ENCODE results near the gene LMX1A. TPM values are rescaled to one million over a fixed set of nuclear protein-coding genes. Genes with fewer than 3 reads are reported as not detected.

LMX1A gene
- total and polyA plus RNA-seq, 2 of the 13 experiments (the other 11 are each of a cell fraction or from before 2014, with no cell fraction given), result 0.07 TPM; not detected in 1

DNA sequence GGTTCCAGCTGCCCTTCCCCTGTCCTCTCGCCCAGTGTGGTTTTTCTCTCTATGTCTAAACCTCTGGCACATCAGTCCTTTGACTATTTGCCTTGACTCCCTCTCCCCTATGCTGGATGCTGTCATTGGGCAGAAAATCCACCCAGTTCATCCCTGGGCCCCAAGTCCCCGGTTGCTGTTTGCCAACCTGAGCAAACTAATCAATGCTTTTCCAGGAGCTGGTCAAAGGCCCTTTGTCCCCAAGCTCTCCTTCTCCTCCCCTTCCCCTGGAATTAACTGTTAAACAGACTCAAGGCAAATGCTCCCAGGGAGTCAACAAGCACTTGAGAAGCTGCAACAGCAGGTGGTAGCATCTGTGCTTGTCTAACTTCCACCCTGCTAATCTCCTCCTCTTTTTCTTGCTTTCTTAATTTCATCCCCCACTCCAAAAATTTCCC, 102.7 kb downstream of the LMX1A start (continued):
- TF ChIP-seq, protein P1, sequence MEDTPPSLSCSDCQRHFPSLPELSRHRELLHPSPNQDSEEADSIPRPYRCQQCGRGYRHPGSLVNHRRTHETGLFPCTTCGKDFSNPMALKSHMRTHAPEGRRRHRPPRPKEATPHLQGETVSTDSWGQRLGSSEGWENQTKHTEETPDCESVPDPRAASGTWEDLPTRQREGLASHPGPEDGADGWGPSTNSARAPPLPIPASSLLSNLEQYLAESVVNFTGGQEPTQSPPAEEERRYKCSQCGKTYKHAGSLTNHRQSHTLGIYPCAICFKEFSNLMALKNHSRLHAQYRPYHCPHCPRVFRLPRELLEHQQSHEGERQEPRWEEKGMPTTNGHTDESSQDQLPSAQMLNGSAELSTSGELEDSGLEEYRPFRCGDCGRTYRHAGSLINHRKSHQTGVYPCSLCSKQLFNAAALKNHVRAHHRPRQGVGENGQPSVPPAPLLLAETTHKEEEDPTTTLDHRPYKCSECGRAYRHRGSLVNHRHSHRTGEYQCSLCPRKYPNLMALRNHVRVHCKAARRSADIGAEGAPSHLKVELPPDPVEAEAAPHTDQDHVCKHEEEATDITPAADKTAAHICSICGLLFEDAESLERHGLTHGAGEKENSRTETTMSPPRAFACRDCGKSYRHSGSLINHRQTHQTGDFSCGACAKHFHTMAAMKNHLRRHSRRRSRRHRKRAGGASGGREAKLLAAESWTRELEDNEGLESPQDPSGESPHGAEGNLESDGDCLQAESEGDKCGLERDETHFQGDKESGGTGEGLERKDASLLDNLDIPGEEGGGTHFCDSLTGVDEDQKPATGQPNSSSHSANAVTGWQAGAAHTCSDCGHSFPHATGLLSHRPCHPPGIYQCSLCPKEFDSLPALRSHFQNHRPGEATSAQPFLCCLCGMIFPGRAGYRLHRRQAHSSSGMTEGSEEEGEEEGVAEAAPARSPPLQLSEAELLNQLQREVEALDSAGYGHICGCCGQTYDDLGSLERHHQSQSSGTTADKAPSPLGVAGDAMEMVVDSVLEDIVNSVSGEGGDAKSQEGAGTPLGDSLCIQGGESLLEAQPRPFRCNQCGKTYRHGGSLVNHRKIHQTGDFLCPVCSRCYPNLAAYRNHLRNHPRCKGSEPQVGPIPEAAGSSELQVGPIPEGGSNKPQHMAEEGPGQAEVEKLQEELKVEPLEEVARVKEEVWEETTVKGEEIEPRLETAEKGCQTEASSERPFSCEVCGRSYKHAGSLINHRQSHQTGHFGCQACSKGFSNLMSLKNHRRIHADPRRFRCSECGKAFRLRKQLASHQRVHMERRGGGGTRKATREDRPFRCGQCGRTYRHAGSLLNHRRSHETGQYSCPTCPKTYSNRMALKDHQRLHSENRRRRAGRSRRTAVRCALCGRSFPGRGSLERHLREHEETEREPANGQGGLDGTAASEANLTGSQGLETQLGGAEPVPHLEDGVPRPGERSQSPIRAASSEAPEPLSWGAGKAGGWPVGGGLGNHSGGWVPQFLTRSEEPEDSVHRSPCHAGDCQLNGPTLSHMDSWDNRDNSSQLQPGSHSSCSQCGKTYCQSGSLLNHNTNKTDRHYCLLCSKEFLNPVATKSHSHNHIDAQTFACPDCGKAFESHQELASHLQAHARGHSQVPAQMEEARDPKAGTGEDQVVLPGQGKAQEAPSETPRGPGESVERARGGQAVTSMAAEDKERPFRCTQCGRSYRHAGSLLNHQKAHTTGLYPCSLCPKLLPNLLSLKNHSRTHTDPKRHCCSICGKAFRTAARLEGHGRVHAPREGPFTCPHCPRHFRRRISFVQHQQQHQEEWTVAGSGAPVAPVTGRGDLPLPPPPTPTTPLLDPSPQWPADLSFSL (CRISPR knock-in tag; IDR thresholded peaks at IDR 0.05), result no peak
- TF ChIP-seq KDM3A (CRISPR knock-in tag; IDR thresholded peaks at IDR 0.05; ENCODE audit: low read depth) (no peak), ARNT2 (CRISPR knock-in tag; IDR thresholded peaks at IDR 0.05; ENCODE audit: low read depth) (no peak), HNRNPL (IDR thresholded peaks at IDR 0.05; ENCODE audit: low read depth, low read length) (no peak), CHCHD3 (CRISPR knock-in tag; IDR thresholded peaks at IDR 0.05) (no peak), ZNF724P (CRISPR knock-in tag; IDR thresholded peaks at IDR 0.05; ENCODE audit: borderline replicate concordance) (no peak), ELF1 (CRISPR knock-in tag; IDR thresholded peaks at IDR 0.05) (no peak; the same call in 1 of the 2 replicates), ARHGAP35 (CRISPR knock-in tag; IDR thresholded peaks at IDR 0.05; ENCODE audit: borderline replicate concordance) (no peak), ZNF121 (CRISPR knock-in tag; IDR thresholded peaks at IDR 0.05) (no peak), FOXC1 (CRISPR knock-in tag; IDR thresholded peaks at IDR 0.05; ENCODE audit: borderline replicate concordance) (no peak), ZBTB7B (CRISPR knock-in tag; IDR thresholded peaks at IDR 0.05) (no peak), ZMAT3 (CRISPR knock-in tag; conservative IDR thresholded peaks at IDR 0.05) (no peak), JUNB (CRISPR knock-in tag; IDR thresholded peaks at IDR 0.05; ENCODE audit: borderline replicate concordance) (no peak), BCL6 (CRISPR knock-in tag; IDR thresholded peaks at IDR 0.05) (peak; percentile 57; the same call in 1 of the 2 replicates), MTA1 (CRISPR knock-in tag; IDR thresholded peaks at IDR 0.05; ENCODE audit: borderline replicate concordance) (peak; percentile 76), ZNF782 (CRISPR knock-in tag; IDR thresholded peaks at IDR 0.05; ENCODE audit: borderline replicate concordance) (no peak), BHLHE40 (IDR thresholded peaks at IDR 0.05; ENCODE audit: low read length) (no peak), CEBPB (IDR thresholded peaks at IDR 0.05; ENCODE audit: borderline replicate concordance, low read depth, low read length) (peak; percentile 16; the same call in 1 of the 2 replicates), NFYB (CRISPR knock-in tag; IDR thresholded peaks at IDR 0.05) (peak; percentile 60), ZBTB1 (CRISPR knock-in tag; IDR thresholded peaks at IDR 0.05; ENCODE audit: borderline replicate concordance) (no peak), ZFP62 (CRISPR knock-in tag; IDR thresholded peaks at IDR 0.05) (no peak)
- TF ChIP-seq, protein P2, sequence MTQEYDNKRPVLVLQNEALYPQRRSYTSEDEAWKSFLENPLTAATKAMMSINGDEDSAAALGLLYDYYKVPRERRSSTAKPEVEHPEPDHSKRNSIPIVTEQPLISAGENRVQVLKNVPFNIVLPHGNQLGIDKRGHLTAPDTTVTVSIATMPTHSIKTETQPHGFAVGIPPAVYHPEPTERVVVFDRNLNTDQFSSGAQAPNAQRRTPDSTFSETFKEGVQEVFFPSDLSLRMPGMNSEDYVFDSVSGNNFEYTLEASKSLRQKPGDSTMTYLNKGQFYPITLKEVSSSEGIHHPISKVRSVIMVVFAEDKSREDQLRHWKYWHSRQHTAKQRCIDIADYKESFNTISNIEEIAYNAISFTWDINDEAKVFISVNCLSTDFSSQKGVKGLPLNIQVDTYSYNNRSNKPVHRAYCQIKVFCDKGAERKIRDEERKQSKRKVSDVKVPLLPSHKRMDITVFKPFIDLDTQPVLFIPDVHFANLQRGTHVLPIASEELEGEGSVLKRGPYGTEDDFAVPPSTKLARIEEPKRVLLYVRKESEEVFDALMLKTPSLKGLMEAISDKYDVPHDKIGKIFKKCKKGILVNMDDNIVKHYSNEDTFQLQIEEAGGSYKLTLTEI (CRISPR knock-in tag; conservative IDR thresholded peaks at IDR 0.05), result no peak
- TF ChIP-seq, protein P3, sequence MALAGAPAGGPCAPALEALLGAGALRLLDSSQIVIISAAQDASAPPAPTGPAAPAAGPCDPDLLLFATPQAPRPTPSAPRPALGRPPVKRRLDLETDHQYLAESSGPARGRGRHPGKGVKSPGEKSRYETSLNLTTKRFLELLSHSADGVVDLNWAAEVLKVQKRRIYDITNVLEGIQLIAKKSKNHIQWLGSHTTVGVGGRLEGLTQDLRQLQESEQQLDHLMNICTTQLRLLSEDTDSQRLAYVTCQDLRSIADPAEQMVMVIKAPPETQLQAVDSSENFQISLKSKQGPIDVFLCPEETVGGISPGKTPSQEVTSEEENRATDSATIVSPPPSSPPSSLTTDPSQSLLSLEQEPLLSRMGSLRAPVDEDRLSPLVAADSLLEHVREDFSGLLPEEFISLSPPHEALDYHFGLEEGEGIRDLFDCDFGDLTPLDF (CRISPR knock-in tag; IDR thresholded peaks at IDR 0.05), result no peak
